Small intestine (tissue), 7 donors: ENCODE data around the gene CYP2U1. TPM values are rescaled to one million over a fixed set of nuclear protein-coding genes. Genes with fewer than 3 reads are reported as not detected.
"Not testable (repeated sequence)": the region's sequence is repeated elsewhere in the genome, so short reads cannot be mapped to it uniquely, and the experiment has no call there.

Experiments
- DNase-seq, 2 donors: peaks; one replicate each; pipeline versions ENCODE4 v3.0.0 to v3.0.0-alpha.2; 2013
- FAIRE-seq: peaks from 2 replicates; lab custom pipeline; 2012; peaks lifted over from hg19 to GRCh38; lab: Jason Lieb, UNC
- H3K27ac ChIP-seq, 3 donors: one replicate each; pipeline ENCODE4 v1.5.1; 2013; ENCODE audit warnings: low read length in 2 of 3, mild to moderate bottlenecking in 2 of 3, control low read depth in 1 of 3, inconsistent platforms in 1 of 3, low read depth in 1 of 3, moderate library complexity in 1 of 3
- H3K27me3 ChIP-seq, 3 donors: one replicate each; pipeline ENCODE4 v1.6.1; 2013; ENCODE audit warnings: low read length in 3 of 3, inconsistent platforms in 1 of 3; ENCODE audit not compliant: control insufficient read depth in 3 of 3, insufficient read depth in 3 of 3
- H3K36me3 ChIP-seq, 3 donors: one replicate each; pipeline ENCODE4 v1.6.1; 2013; ENCODE audit warnings: low read length in 3 of 3, inconsistent platforms in 1 of 3, low read depth in 1 of 3, mild to moderate bottlenecking in 1 of 3, moderate library complexity in 1 of 3; ENCODE audit not compliant: control insufficient read depth in 3 of 3, insufficient read depth in 2 of 3
- H3K4me1 ChIP-seq, 3 donors: one replicate each; pipeline ENCODE4 v1.6.1; 2013; ENCODE audit warnings: low read length in 2 of 3, inconsistent platforms in 1 of 3, low read depth in 1 of 3, mild to moderate bottlenecking in 1 of 3, moderate library complexity in 1 of 3; ENCODE audit not compliant: control insufficient read depth in 3 of 3, insufficient read depth in 2 of 3
- H3K4me3 ChIP-seq, 3 donors: one replicate each; pipeline ENCODE4 v1.5.1; 2013; ENCODE audit warnings: low read length in 3 of 3, control low read depth in 1 of 3, inconsistent platforms in 1 of 3, low read depth in 1 of 3, mild to moderate bottlenecking in 1 of 3, moderate library complexity in 1 of 3
- H3K9me3 ChIP-seq, 2 donors: one replicate each; pipeline ENCODE4 v1.6.1; 2013; ENCODE audit warnings: low read depth in 1 of 2, low read length in 1 of 2; ENCODE audit not compliant: control insufficient read depth in 2 of 2, insufficient read depth in 1 of 2
- WGBS, 3 donors: extraction: QIAGEN DNeasy Blood & Tissue Kit; methylation state at CpG; one replicate each; pipeline ENCODE4 v1.1.7; 2013; 5-methylcytosine and 5-hydroxymethylcytosine counted together
- polyA plus RNA-seq, 4 donors: library from polyadenylated mRNA; stranded (reverse) in 3 of 4; unstranded in 1 of 4; fragments of 200-250 nt in 3 of 4; fragments of 120-200 nt in 1 of 4; gene quantifications; one replicate each; pipeline versions ENCODE4 v1.2.1 to v1.2.3, GENCODE V29; 2013
- donor health status: healthy with polysubstance abuse.
- donor health status: control.
- donor health status: control.
- donor health status: Bipolar disorder and iron deficiency.
- donor health status: healthy.

The CYP2U1 gene
- polyA plus RNA-seq, 4 donors = 0.45 to 16.1 (median 1.8) TPM

DNA sequence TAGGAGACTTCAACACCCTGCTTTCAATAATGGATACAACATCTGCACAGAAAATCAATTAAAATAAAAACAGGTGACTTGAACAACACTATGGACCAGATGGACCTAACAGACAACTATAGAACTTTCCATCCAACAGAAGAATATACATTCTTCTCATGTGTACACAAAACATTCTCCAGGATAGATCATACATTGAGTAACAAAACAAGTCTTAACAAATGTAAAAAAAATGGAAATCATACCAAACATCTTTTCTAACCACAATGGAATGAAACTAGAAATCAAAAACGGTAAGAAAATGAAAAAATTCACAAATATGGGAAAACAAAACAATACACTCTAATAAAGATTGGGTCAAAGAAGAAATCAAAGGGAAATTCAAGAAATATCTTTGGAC, 24.7 kb downstream of the CYP2U1 start:
- WGBS, 3 donors = 80 to 95% (median 91%) methylated on average over 1 of the region's 1 CpG
- H3K27me3 ChIP-seq = no peaks in the 10 kb centered on the region
- no peak overlapping the region for H3K27ac ChIP-seq
- no peaks in the 10 kb centered on the region for H3K4me1 ChIP-seq
- peaks cover 0 to 9% of the 10 kb centered on the region in 2 donors for H3K9me3 ChIP-seq
- no peaks in the 10 kb centered on the region for H3K36me3 ChIP-seq
- H3K4me3 ChIP-seq = no peak overlapping the region
- DNase-seq (no peak), FAIRE-seq (no peak)

GRCh38 chr4:107966903-107967302, 35.6 kb downstream of the CYP2U1 start:
- WGBS, 3 donors = 71 to 82% (median 80%) methylated on average over 4 of the region's 4 CpGs
- H3K9me3 ChIP-seq = no peaks in the 10 kb centered on the region
- H3K27me3 ChIP-seq = no peaks in the 10 kb centered on the region
- no peak for FAIRE-seq
- no peak for DNase-seq
- no peak overlapping the region for H3K4me3 ChIP-seq
- no peak overlapping the region for H3K27ac ChIP-seq
- H3K4me1 ChIP-seq = peaks cover 0 to 2% (median 0%) of the 10 kb centered on the region in 3 donors
- no peaks in the 10 kb centered on the region for H3K36me3 ChIP-seq

GRCh38 chr4:107967519-107967918, 36.2 kb downstream of the CYP2U1 start:
- DNase-seq, H3K27me3 ChIP-seq, H3K4me1 ChIP-seq, H3K27ac ChIP-seq, H3K9me3 ChIP-seq, H3K36me3 ChIP-seq, H3K4me3 ChIP-seq, FAIRE-seq: not testable (repeated sequence)

DNA sequence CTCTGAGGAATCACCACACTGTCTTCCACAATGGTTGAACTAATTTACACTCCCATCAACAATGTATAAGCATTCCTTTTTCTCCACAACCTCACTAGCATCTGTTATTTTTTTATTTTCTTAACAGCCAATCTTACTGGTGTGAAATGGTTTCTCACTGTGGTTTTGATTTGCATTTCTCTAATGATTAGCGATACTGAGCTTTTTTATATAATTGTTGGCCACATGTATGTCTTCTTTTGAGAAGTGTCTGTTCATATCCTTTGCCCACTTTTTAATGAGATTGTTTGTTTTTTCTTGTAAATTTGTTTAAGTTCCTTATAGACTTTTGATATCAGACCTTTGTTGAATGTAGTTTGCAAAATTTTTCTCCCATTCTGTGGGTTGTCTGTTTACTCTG, 36.6 kb downstream of the CYP2U1 start:
- FAIRE-seq, DNase-seq, H3K4me3 ChIP-seq, H3K36me3 ChIP-seq, H3K27me3 ChIP-seq, H3K9me3 ChIP-seq, H3K4me1 ChIP-seq, H3K27ac ChIP-seq: not testable (repeated sequence)
- 91 to 95% (median 91%) methylated on average over 1 of the region's 1 CpG for WGBS, 3 donors

DNA sequence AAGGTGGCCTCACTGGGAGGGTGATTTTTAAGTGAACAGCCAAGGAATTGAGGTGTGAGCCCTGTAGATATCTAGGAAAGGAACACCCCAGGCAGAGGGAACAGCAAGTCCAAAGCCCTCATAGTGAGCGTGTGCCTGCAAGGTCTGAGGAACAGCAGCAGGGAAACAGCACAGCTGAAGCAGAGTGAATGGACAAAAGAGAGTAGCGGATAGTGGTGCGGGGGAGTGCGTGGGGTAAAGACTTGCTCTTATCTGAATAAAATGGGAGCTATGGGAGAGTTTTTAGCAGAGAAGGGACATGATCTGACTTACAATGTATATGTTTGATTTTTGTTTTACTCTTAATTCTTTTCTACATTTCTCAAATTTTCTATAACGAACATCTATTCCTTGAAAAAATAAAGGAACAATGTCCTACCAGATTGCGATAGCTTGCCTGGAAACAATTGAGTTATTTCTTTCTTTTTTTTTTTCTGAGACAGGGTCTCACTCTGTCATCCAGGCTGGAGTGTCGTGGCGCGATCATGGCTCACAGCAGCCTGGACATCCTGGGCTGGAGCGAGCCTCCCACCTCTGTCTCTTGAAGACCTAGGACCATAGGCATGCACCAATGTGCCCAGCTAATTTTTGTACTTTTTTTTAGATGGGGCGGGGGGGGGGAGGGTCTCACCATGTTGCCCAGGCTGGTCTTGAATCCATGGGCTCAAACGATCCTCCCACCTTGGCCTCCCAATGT, 38.9 kb downstream of the CYP2U1 start:
- no peak for DNase-seq
- no peak overlapping the region for H3K4me3 ChIP-seq
- 95 to 97% (median 95%) methylated on average over 12 of the region's 12 CpGs for WGBS, 3 donors
- H3K27me3 ChIP-seq = no peaks in the 10 kb centered on the region
- no peak overlapping the region for H3K27ac ChIP-seq
- no peak for FAIRE-seq
- H3K36me3 ChIP-seq = no peaks in the 10 kb centered on the region
- H3K9me3 ChIP-seq = peaks cover 0 to 13% of the 10 kb centered on the region in 2 donors
- peaks cover 0 to 16% (median 0%) of the 10 kb centered on the region in 3 donors for H3K4me1 ChIP-seq

DNA sequence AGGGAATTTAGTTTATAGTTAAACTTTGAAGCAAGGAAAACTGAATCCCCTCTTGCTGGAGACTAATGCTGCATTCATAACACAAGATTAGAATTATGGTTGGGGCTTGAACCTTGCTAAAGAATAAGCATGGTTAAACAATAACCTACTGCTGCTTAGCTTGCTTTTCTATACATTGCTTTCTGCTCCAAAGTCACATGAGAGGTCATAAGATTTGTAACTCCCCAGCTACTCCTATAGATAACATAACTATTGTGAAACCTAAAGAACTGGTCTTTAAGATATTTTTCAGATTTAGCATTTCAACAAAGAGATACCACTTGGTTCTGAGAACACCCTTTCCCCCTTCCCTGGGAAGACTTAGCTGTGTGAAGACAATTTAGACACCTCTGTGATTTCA, 41.3 kb downstream of the CYP2U1 start:
- Histone ChIP-seq H3K36me3 (no peaks in the 10 kb centered on the region), H3K9me3 (peaks cover 0 to 13% of the 10 kb centered on the region in 2 donors), H3K4me3 (no peak overlapping the region), H3K4me1 (peaks cover 0 to 16% (median 0%) of the 10 kb centered on the region in 3 donors), H3K27me3 (no peaks in the 10 kb centered on the region), H3K27ac (peak overlapping the region in 1 of 3 donors; percentile 71)
- DNase-seq (peak; percentile 41 to 74), FAIRE-seq (no peak)

DNA sequence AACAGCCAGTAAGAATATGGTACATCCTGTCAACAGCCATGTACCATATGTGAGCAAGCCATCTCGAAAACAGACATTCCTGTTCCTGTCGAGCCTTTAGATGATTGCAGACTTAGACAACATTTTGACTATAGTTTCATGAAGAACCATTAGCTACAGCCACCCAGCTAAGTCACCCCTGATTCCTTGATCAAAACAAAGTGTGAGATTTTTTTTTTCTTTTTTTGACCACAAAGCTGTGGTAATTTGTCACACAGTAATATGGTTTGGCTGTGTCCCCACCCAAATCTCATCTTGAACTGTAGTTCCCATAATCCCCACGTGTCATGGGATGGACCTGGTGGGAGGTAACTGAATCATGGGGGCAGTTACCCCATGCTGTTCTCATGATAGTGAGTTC, 43.2 kb downstream of the CYP2U1 start:
- 82 to 92% (median 84%) methylated on average over 3 of the region's 3 CpGs for WGBS, 3 donors
- FAIRE-seq = no peak
- DNase-seq = no peak

GRCh38 chr4:107977482-107977881, 46.1 kb downstream of the CYP2U1 start:
- no peak for DNase-seq
- Histone ChIP-seq H3K9me3 (peaks cover 0 to 25% of the 10 kb centered on the region in 2 donors), H3K27ac (no peak overlapping the region), H3K4me3 (no peak overlapping the region), H3K36me3 (no peaks in the 10 kb centered on the region), H3K27me3 (no peaks in the 10 kb centered on the region), H3K4me1 (peaks cover 0 to 11% (median 0%) of the 10 kb centered on the region in 3 donors)
- whole genome bisulfite sequencing, 3 donors = 95 to 96% (median 95%) methylated on average over 4 of the region's 4 CpGs
- FAIRE-seq = no peak

More for the DNA sequence above, 43.2 kb downstream of the CYP2U1 start:
- H3K4me1 ChIP-seq = peaks cover 0 to 16% (median 0%) of the 10 kb centered on the region in 3 donors
- H3K9me3 ChIP-seq = peaks cover 0 to 13% of the 10 kb centered on the region in 2 donors
- no peaks in the 10 kb centered on the region for H3K27me3 ChIP-seq
- no peak overlapping the region for H3K4me3 ChIP-seq
- no peaks in the 10 kb centered on the region for H3K36me3 ChIP-seq
- H3K27ac ChIP-seq = no peak overlapping the region
